Activated CD4-positive, alpha-beta T cell treated with anti-CD3 and anti-CD28 coated beads, Interleukin-10, Interleukin-2, amounts not matched to agents 100 ng/mL and 50 ng/mL, durations not matched to agents 16 hours and 8 hours (primary cell): ENCODE measurements around the gene ABCB1.
A peak's percentile ranks its signal among the peaks of the same experiment; 100 is the strongest.

Experiments used
- DNase-seq: peaks from one replicate; pipeline ENCODE4 v3.0.0-alpha.2; 2020

Gene ABCB1

GRCh38 chr7:87600130-87601124 is at the start of gene ABCB1:
TSS of gene ABCB1 (minus strand) at chr7:87600884. CDS start at chr7:87600184, 700 bp downstream.
- DNase-seq = peak; percentile 66

GRCh38 chr7:87648316-87648715 is 47.6 kb upstream of the ABCB1 start:
- DNase-seq = no peak

GRCh38 chr7:87645446-87645845 is 44.8 kb upstream of the ABCB1 start:
- DNase-seq = no peak

GRCh38 chr7:87635921-87636320 is 35.2 kb upstream of the ABCB1 start:
- no peak for DNase-seq

- DNase-seq = peak; percentile 6
Measured at GRCh38 chr7:87628780-87629569, 28.3 kb upstream of the ABCB1 start.

GRCh38 chr7:87627634-87627994 is 26.9 kb upstream of the ABCB1 start:
- peak; percentile 7 for DNase-seq

- DNase-seq = no peak
Measured at GRCh38 chr7:87625101-87625500, 24.4 kb upstream of the ABCB1 start.

- no peak for DNase-seq
Measured at GRCh38 chr7:87624628-87625027, 23.9 kb upstream of the ABCB1 start.

GRCh38 chr7:87615197-87615596 is 14.5 kb upstream of the ABCB1 start:
- no peak for DNase-seq

- DNase-seq = no peak
Measured at GRCh38 chr7:87609916-87610315, 9.2 kb upstream of the ABCB1 start.

GRCh38 chr7:87608431-87608830 is 7.7 kb upstream of the ABCB1 start:
- DNase-seq = no peak

GRCh38 chr7:87604264-87604663 is 3.6 kb upstream of the ABCB1 start:
- no peak for DNase-seq

GRCh38 chr7:87599336-87599735 is 1.3 kb downstream of the ABCB1 start:
- DNase-seq = peak; percentile 39

GRCh38 chr7:87598234-87599009 is 2.3 kb downstream of the ABCB1 start:
- peak; percentile 9 for DNase-seq

- no peak for DNase-seq
Measured at GRCh38 chr7:87596696-87597095, 4.0 kb downstream of the ABCB1 start.

- no peak for DNase-seq
Measured at GRCh38 chr7:87596136-87596535, 4.5 kb downstream of the ABCB1 start.

GRCh38 chr7:87592300-87592699 is 8.4 kb downstream of the ABCB1 start:
- DNase-seq = no peak

- no peak for DNase-seq
Measured at GRCh38 chr7:87591211-87591610, 9.5 kb downstream of the ABCB1 start.

- no peak for DNase-seq
Measured at GRCh38 chr7:87590578-87590977, 10.1 kb downstream of the ABCB1 start.

- DNase-seq = no peak
Measured at GRCh38 chr7:87589631-87590030, 11.1 kb downstream of the ABCB1 start.

- no peak for DNase-seq
Measured at GRCh38 chr7:87581723-87582122, 19.0 kb downstream of the ABCB1 start.

GRCh38 chr7:87580636-87581035 is 20.0 kb downstream of the ABCB1 start:
- no peak for DNase-seq

GRCh38 chr7:87575521-87575920 is 25.2 kb downstream of the ABCB1 start:
- no peak for DNase-seq
